ENCODE data around the gene UGT2B17. TPM values are rescaled to one million over a fixed set of nuclear protein-coding genes. Genes with fewer than 3 reads are reported as not detected.
"Not testable (repeated sequence)": the region's sequence is repeated elsewhere in the genome, so short reads cannot be mapped to it uniquely, and the experiment has no call there.

UGT2B17 gene
- total RNA-seq, 1 donor from 2014 or later: 0.20 TPM

DNA sequence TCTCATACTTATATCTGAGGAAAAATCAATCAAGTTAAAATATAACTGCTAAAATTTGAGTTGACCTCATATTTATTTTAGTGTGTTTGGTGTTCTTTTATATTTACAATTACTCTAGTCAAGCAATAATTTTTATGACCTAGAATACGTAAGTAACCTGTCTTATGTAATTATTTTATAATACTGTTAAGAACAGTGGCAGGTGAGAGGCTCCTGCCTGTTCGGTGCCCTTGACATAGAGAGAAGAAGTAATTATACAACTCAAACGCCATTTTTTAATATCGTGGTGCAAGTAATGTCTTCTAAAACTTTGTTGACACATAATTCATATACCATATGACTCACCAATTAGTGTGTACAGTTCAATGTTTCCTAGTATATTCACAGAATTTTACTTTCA is 7.6 kb downstream of the UGT2B17 start:
- not testable (repeated sequence) for ATAC-seq

GRCh38 chr4:68566364-68566763 is 9.8 kb downstream of the UGT2B17 start:
- not testable (repeated sequence) for ATAC-seq

- not testable (repeated sequence) for ATAC-seq
Measured at GRCh38 chr4:68565082-68565481, 11.0 kb downstream of the UGT2B17 start.

DNA sequence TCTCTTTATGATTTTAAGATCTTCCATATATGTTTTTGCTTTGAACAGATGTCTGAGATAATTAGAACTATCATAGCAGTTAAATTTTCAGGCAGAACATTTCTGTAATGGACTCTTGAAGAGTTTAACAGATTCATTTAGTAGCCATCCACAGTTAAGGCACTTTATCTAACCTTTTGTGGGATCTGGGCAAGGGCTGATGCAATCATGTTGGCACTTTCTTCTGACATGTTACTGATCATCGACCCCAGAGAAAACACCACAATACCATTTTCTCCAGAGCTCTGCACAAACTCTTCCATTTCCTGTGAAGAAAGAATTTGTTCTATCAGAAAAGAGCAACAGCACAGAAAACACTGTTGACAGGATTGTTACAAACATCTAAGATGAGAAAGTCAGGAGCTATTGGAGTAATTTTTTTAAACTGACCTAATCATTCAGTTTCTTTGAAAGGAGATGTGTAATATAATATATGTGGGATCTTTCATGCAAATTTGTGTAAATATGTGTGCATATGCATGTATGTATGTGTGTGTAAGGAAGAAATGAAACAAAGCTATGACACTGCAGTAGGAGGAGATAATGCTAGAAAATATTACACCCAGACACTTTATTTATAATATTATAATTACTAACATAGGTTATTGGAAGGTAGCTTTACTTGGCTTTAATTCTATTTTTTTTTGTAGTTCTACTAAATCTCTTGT is 15.6 kb downstream of the UGT2B17 start:
- ATAC-seq: not testable (repeated sequence)

DNA sequence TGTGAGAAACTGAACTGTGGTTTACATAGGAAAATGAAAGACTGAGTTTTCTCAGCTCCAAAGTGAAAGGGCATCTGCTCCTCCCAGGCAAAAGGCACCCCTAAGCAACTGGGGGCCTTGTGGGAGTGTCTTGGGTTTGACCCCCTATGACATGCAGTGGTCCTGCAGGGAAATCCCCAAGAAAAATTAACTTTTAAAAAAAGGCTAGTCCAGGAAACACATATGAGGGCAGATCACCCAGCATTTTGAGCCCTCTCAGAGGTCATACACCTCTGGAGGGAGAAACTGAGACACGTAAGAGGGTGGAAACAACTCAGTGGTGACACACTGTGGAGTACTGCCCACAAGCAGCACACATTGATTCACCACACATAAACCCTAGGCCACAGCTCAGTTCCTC is 22.3 kb downstream of the UGT2B17 start:
- ATAC-seq: not testable (repeated sequence)

- ATAC-seq: not testable (repeated sequence)
Measured at GRCh38 chr4:68552818-68553811, 23.0 kb downstream of the UGT2B17 start.

GRCh38 chr4:68542742-68543141 is 33.4 kb downstream of the UGT2B17 start:
- not testable (repeated sequence) for ATAC-seq

GRCh38 chr4:68536375-68536774 is 39.7 kb downstream of the UGT2B17 start:
- ATAC-seq: no peak

- no peak for ATAC-seq
Measured at GRCh38 chr4:68535974-68536373, 40.1 kb downstream of the UGT2B17 start.

DNA sequence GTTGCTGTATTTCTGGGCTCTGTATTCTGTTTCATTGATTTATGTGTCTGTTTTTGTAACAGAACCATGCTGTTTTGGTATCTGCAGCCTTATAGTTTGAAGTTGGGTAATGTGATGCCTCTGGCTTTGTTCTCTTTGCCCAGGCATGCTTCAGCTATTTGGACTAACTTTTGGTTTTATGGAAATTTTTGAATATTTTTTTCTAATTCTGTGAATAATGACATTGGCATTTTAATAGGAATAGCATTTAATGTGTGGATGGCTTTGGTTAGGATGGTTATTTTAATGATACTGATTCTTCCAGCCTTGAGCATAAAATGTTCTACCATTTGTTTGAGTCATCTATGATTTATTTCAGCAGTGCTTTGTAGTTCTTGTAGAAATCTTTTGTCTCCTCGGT is 53.9 kb downstream of the UGT2B17 start:
- not testable (repeated sequence) for ATAC-seq

DNA sequence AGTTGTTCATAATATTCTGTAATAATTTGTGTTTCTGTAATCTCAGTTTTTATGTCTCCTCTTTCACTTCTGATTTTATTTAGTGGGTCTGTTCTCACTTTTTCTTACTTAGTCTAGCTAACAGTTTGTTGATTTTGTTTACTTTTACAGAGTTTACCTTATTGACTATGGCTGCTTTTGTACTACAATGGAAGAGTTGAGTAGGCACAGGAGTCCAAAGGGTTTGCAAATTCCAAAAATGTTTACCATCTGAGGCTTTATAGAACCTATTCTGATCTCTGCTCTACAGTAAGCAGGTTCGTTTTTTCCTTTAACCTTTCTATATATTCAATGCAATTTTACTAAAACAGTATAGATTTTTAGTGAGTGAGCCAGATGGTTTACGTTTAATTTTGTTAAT is 55.1 kb downstream of the UGT2B17 start:
- ATAC-seq: no peak

GRCh38 chr4:68518889-68519288 is 57.2 kb downstream of the UGT2B17 start:
- ATAC-seq: no peak

DNA sequence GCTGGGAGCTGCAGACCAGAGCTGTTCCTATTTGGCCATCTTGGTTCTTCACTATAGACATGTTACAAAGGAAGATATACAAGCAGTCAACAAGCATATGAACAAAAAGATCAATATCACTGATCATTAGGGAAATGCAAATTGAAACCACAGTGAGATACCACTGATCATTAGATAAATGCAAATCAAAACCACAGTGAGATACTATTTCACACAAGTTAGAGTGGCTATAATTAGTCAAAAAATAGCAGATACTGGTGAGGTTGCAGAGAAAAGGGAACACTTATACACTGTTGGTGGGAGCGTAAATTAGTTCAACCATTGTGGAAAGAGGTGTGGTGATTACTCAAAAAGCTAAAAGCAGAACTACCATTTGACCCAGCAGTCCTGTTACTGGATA is 70.7 kb downstream of the UGT2B17 start:
- peak; percentile 14 for ATAC-seq

DNA sequence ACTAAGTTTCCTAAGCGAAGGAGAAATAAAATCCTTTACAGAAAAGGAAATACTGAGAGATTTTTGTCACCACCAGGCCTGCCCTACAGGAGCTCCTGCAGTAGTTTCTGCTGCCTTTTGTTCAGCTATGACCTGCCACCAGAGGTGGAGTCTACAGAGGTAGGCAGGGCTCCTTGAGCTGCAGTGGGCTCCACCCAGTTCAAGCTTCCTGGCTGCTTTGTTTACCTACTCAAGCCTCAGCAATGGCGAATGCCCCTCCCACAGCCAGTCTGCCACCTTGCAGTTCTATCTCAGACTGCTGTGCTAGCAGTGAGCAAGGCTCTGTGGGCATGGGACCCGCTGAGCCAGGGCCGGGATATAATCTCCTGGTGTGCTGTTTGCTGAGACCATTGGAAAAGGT is 71.3 kb downstream of the UGT2B17 start:
- peak; percentile 43 for ATAC-seq

GRCh38 chr4:68503462-68503861 is 72.7 kb downstream of the UGT2B17 start:
- not testable (repeated sequence) for ATAC-seq

DNA sequence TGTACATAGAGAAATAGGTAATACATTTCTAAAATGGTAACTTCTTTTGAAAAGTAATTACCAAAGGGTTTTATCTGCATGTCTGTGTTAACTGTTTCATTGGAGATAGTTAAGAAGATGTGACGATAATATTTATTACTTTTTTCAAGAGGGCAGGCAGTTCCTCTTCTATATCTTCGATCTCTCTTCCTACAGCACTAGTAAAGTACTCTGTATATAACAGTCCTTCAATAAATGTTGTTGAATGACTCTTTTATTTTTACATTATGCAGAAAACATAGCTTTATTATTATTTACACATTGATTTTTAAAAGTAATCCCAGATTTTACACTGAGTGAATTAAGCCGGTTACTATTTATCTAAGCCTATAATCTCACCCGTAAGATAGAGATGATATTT is 77.1 kb downstream of the UGT2B17 start:
- no peak for ATAC-seq

- ATAC-seq: peak; percentile 76
Measured at GRCh38 chr4:68498413-68499007, 77.6 kb downstream of the UGT2B17 start.

GRCh38 chr4:68494688-68495087 is 81.4 kb downstream of the UGT2B17 start:
- no peak for ATAC-seq

DNA sequence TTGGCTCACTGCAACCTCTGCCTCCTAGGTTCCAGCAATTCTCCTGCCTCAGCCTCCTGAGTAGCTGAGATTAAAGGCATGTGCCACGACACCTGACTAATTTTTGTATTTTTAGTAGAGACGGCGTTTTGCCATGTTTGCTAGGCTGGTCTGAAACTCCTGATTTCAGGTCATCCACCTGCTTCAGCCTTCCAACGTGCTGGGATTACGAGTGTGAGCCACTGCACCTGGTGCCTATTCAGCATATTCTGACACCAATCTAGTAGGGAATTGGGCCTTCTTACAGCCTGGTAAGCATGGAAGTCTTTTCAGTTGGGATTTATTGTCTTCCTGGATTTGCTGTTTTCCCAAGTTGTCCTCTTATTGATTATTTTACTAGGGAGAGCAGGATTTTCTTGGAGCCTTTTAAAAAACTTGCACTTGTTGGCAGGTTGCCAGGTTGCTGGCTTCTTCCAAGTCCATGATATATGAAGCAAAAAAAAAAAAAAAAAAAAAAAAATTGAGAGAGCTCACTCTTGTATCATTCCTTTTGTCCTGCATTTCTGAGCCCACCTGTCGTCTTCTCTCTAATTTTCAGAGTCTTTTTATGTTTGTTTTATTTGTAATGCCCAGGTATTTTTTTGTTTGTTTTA is 85.2 kb downstream of the UGT2B17 start:
- no peak for ATAC-seq

DNA sequence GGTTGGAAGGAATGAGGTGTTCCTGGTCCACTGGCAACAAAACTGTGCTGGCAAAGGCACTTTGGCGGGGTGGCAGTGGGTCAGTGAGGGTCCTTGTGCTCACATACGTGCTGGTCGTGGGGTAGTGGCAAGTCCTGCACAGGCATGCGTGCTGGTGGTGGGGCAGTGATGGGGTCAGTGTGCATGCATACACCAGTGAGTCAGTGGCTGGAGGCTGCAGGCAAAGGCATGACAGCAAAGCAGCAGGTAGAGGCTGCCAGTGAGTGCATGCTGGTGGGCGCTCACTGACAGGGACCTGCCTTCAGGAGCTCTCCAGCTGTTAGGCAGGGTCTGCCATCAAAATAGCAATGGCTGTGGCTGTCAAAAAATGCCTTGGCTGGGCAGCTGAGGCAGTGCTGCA is 86.8 kb downstream of the UGT2B17 start:
- peak; percentile 37 for ATAC-seq

Measured in esophagus mucosa (tissue), 1 donor.